GM12878 (cell line): ENCODE measurements around the gene PHLDB1. TPM values are rescaled to one million over a fixed set of nuclear protein-coding genes. Genes with fewer than 3 reads are reported as not detected.

Experiments
- ATAC-seq: fragments of 200-7000 bp; cut with Tn5 transposase; 3 replicates; pipeline ENCODE4 v1.9.1; 2020; ENCODE audit warnings: mild to moderate bottlenecking, moderate library complexity
- BruUV-seq: library from RNA; stranded (reverse); fragments of 400-500 nt; replicated peaks from 2 replicates; lab custom pipeline; 2021; lab: Mats Ljungman, UMichigan
- CTCF ChIA-PET: fragments of 300-600 bp; sonication (Branson Sonifier 250); formaldehyde crosslinking; extraction: SDS; loops from one replicate; lab custom pipeline; 2021; ENCODE audit warnings: inconsistent platforms; lab: Yijun Ruan, JAX
- POLR2A ChIA-PET: fragments of 350-600 bp; formaldehyde crosslinking; extraction: SDS; loops from one replicate; lab custom pipeline; 2021; ENCODE audit warnings: inconsistent platforms; lab: Charles Lee
- RAD21 ChIA-PET: fragments of 300-600 bp; sonication (Branson Sonifier 250); formaldehyde crosslinking; loops from one replicate; lab custom pipeline; 2023; ENCODE audit warnings: antibody characterized with exemption; ENCODE audit not compliant: unreplicated experiment; lab: Charles Lee
- SMC1A ChIA-PET: fragments of 300-600 bp; sonication (Branson Sonifier 250); formaldehyde crosslinking; loops from one replicate; lab custom pipeline; 2023; ENCODE audit not compliant: unreplicated experiment, uncharacterized antibody; lab: Charles Lee
- DNase-seq: peaks from one replicate; pipeline ENCODE4 v3.0.0-alpha.2; 2011; ENCODE audit warnings: low read depth, low spot score
- FAIRE-seq: peaks from 3 replicates; lab custom pipeline; 2011; peaks lifted over from hg19 to GRCh38; lab: Jason Lieb, UNC
- H2AFZ ChIP-seq: 2 replicates; pipeline ENCODE4 v1.6.0; 2011; ENCODE audit warnings: low read depth, low read length, control low read depth; ENCODE audit not compliant: control insufficient read depth
- H3K27ac ChIP-seq: 2 replicates; pipeline ENCODE4 v1.5.1; 2011; ENCODE audit warnings: control low read depth; ENCODE audit not compliant: control insufficient read depth, insufficient read depth
- H3K27me3 ChIP-seq, 2 experiments: replicated peaks in 1 of 2; 2 replicates each; pipeline versions ENCODE4 v1.6.0 to v1.6.1; 2011; ENCODE audit warnings: low read length in 1 of 2; ENCODE audit not compliant: control insufficient read depth in 2 of 2, insufficient read depth in 2 of 2
- H3K36me3 ChIP-seq, 2 experiments: 2 replicates each; pipeline ENCODE4 v1.5.1; 2011; ENCODE audit warnings: low read length in 1 of 2; ENCODE audit not compliant: control insufficient read depth in 2 of 2, insufficient read depth in 2 of 2
- H3K4me1 ChIP-seq: 2 replicates; pipeline ENCODE4 v1.6.1; 2011; ENCODE audit warnings: mild to moderate bottlenecking, low read length, moderate library complexity, mixed read lengths; ENCODE audit not compliant: control insufficient read depth, insufficient read depth
- H3K4me2 ChIP-seq: 2 replicates; pipeline ENCODE4 v1.6.0; 2011; ENCODE audit warnings: control low read depth; ENCODE audit not compliant: control insufficient read depth, insufficient read depth
- H3K4me3 ChIP-seq: fragments of 200-600 bp; sonication (generic); 2 replicates; pipeline ENCODE4 v1.5.1; 2016
- H3K79me2 ChIP-seq: 2 replicates; pipeline ENCODE4 v1.6.0; 2011; ENCODE audit warnings: low read length; ENCODE audit not compliant: control insufficient read depth, insufficient read depth
- H3K9ac ChIP-seq: 2 replicates; pipeline ENCODE4 v1.8.0; 2011; ENCODE audit warnings: low read length, control low read depth, mixed read lengths; ENCODE audit not compliant: control insufficient read depth, insufficient read depth
- H3K9me3 ChIP-seq: replicated peaks from 3 replicates; pipeline ENCODE4 v1.5.1; 2011; ENCODE audit warnings: mild to moderate bottlenecking, low read length; ENCODE audit not compliant: control insufficient read depth, insufficient read depth
- H4K20me1 ChIP-seq: 2 replicates; pipeline ENCODE4 v1.6.0; 2011; ENCODE audit not compliant: control insufficient read depth, insufficient read depth
- CHD2 ChIP-seq: IDR thresholded peaks from 2 replicates; pipeline ENCODE4 v1.6.1; 2011; ENCODE audit warnings: low read depth, low read length, improper control_type of control experiment, borderline replicate concordance
- EP300 ChIP-seq, 2 experiments: fragments of 150-350 bp in 1 of 2; IDR thresholded peaks; 2 replicates each; pipeline ENCODE4 v1.6.1; 2011 to 2012; ENCODE audit warnings: low read depth in 2 of 2, low read length in 2 of 2, borderline replicate concordance in 1 of 2, improper control_type of control experiment in 1 of 2, inconsistent platforms in 1 of 2; ENCODE audit not compliant: control insufficient read depth in 1 of 2
- IKZF1 ChIP-seq: fragments of 450-650 bp; conservative IDR thresholded peaks from 2 replicates; pipeline ENCODE4 v1.6.1; 2017; ENCODE audit warnings: antibody characterized with exemption, mild to moderate bottlenecking
- IRF4 ChIP-seq: IDR thresholded peaks from 2 replicates; pipeline ENCODE4 v1.6.1; 2011; ENCODE audit warnings: low read depth, low read length
- PAX8 ChIP-seq: fragments of 450-650 bp; IDR thresholded peaks from 2 replicates; pipeline ENCODE4 v1.6.1; 2017; ENCODE audit warnings: mild to moderate bottlenecking, moderate library complexity
- PKNOX1 ChIP-seq: fragments of 450-650 bp; IDR thresholded peaks from 2 replicates; pipeline ENCODE4 v1.6.1; 2016; ENCODE audit warnings: mild to moderate bottlenecking
- SMARCA5 ChIP-seq: fragments of 450-650 bp; IDR thresholded peaks from 2 replicates; pipeline ENCODE4 v1.6.1; 2017; ENCODE audit warnings: mild to moderate bottlenecking
- ZNF217 ChIP-seq: fragments of 450-650 bp; IDR thresholded peaks from 2 replicates; pipeline ENCODE4 v1.6.1; 2017; ENCODE audit warnings: antibody characterized with exemption, mild to moderate bottlenecking
- ZNF274 ChIP-seq: IDR thresholded peaks from one replicate; pipeline ENCODE4 v1.8.0; 2011; ENCODE audit not compliant: insufficient read length, insufficient read depth
- ZNF622 ChIP-seq: fragments of 450-650 bp; IDR thresholded peaks from 2 replicates; pipeline ENCODE4 v1.6.1; 2017; ENCODE audit warnings: mild to moderate bottlenecking, inconsistent platforms
- WGBS: methylation state at CpG from one replicate; pipeline ENCODE4 v1.1.6; 2016; ENCODE audit warnings: low lambda C conversion rate; ENCODE audit not compliant: insufficient replicate concordance, insufficient coverage; ENCODE audit errors: missing lambda C conversion rate; 5-methylcytosine and 5-hydroxymethylcytosine counted together
- in situ Hi-C: fragments of 300-500 bp; cut with MboI; formaldehyde crosslinking; loops from 9 replicates; pipeline ENCODE4 v1.14.3; 2018; ENCODE audit warnings: mixed read lengths
- intact Hi-C: fragments of 100-400 bp; cut with micrococcal nuclease; formaldehyde crosslinking; loops from one replicate; pipeline ENCODE4 v1.14.2; 2022; ENCODE audit not compliant: unreplicated experiment
- polyA plus RNA-seq, 11 experiments: library from polyadenylated mRNA; depleted of rRNA in 4 of 11; unstranded in 6 of 11; stranded (reverse) in 5 of 11; fragments of >200 nt; fragmentation: Nextera tagmentation in 4 of 11; fragmentation: Illumina TruSeq in 1 of 11; extraction: Ambion mirVana in 4 of 11; extraction: Trizol in 1 of 11; gene quantifications; 1 replicate in 1 of 11; 2 replicates in 10 of 11; pipeline versions ENCODE4 v1.2.1 to v1.2.3, GENCODE V29; 2011 to 2016; ENCODE audit warnings: inconsistent platforms in 2 of 11, missing spikeins in 2 of 11, low read depth in 1 of 11
- total RNA-seq, 4 experiments: library from RNA; depleted of rRNA in 3 of 4; stranded (reverse); fragments of >200 nt in 3 of 4; fragmentation: Illumina TruSeq in 1 of 4; extraction: Trizol in 1 of 4; gene quantifications; 2 replicates each; pipeline versions ENCODE4 v1.2.1 to v1.2.3, GENCODE V29; 2013 to 2021

The PHLDB1 gene
- total and polyA plus RNA-seq, 10 of the 15 experiments (the other 5 are each of a cell fraction or from before 2014, with no cell fraction given), result 0.03 to 0.26 (median 0.18) TPM; not detected in 4

GRCh38 chr11:118659314-118659952 lies 52.0 kb downstream of the PHLDB1 start (continued):
- TF ChIP-seq ZNF274, result no peak
- TF ChIP-seq PKNOX1, result no peak
- TF ChIP-seq IKZF1, result 0 out of 2 replicates have a peak, but pooled peaks have one; percentile 18
- TF ChIP-seq CHD2, result no peak
- no peak for TF ChIP-seq EP300 (IDR thresholded peaks at IDR 0.05; ENCODE audit: borderline replicate concordance in 1 of 2, control insufficient read depth in 1 of 2, low read depth in 2 of 2, low read length in 2 of 2)
- no peak for TF ChIP-seq SMARCA5
- TF ChIP-seq IRF4, result no peak
- no peak for TF ChIP-seq ZNF622

DNA sequence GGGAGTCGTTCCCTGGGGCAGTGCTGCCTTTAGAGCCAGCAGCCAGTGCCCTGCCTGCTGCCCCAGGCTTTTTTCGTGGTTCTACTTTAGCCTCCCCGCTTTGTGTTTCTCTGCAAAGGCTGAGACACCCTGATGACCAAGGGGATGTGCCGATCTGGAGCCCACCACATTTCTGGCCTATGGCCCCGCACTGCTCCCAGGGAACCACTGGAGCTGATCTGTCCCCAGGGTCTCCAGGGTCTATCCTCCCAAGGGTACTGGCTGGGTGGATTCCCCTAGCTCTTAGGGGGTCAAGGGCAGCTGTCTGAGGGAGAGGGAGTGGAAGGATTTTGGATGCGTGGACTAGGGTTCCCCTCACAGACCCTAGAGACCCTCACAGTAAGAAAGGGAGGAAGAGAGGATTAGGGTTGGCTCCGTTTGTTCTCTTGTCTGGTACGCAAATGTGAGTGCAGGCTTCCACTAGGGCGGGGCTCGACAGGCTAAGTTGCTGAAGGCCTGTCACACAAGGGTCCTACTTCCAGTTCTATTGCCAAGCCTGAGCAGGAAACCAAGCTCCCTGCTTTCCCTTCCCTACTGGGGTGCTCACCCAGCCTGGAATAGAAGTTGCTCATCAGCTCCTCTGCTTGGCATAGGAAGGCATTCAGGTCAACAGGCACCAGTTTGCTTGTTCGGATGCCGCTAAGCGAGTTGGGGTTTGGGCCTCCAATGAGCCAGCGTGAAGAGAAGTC lies 52.7 kb downstream of the PHLDB1 start:
- WGBS, result 44% methylated on average over 14 of the region's 14 CpGs
- no TSS peak for BruUV-seq

More for the DNA sequence above, 52.7 kb downstream of the PHLDB1 start:
- RAD21 ChIA-PET, result interaction anchor here (0.7 kb wide), 1 partner anchor 270 kb away, joined by 3 read pairs; no protein-coding TSS in a partner anchor
- H3K9me3 ChIP-seq, result no peaks in the 10 kb centered on the region
- no peak overlapping the region for H2AFZ ChIP-seq
- H3K36me3 ChIP-seq, result no peaks in the 10 kb centered on the region
- POLR2A ChIA-PET, result no interaction called here
- no peak overlapping the region for H3K4me3 ChIP-seq
- intact Hi-C loops, result no loop called here
- no peak overlapping the region for H3K4me2 ChIP-seq
- SMC1A ChIA-PET, result interaction anchor here (1.0 to 1.3 kb wide), 2 partner anchors 16 to 41 kb away, joined by 3 read pairs; no protein-coding TSS in a partner anchor
- TF ChIP-seq ZNF217 (no peak), PAX8 (no peak), ZNF274 (no peak)
- H3K79me2 ChIP-seq, result no peaks in the 10 kb centered on the region
- no peak overlapping the region for H3K27ac ChIP-seq
- no peaks in the 10 kb centered on the region for H4K20me1 ChIP-seq
- DNase-seq, result no peak
- no peak overlapping the region for H3K9ac ChIP-seq
- peaks cover 0 to 4% of the 10 kb centered on the region in 2 experiments; a peak in 3 of 4 replicates for H3K27me3 ChIP-seq
- CTCF ChIA-PET, result interaction anchor here (0.6 to 2.4 kb wide), 5 partner anchors 11 to 107 kb away, joined by 3 to 11 read pairs (median 3); no protein-coding TSS in a partner anchor
- no peaks in the 10 kb centered on the region for H3K4me1 ChIP-seq
- no peak for FAIRE-seq
- ATAC-seq, result no peak
- in situ Hi-C loops, result no loop called here
